ENCODE data around the gene FAM120A.

FAM120A gene

GRCh38 chr9:93590609-93591234 is 139.2 kb downstream of the FAM120A start:
- Mint-ChIP-seq H3K36me3 (no peaks in the 10 kb centered on the region), H3K27ac (peak overlapping the region; percentile 26), H3K4me1 (peaks cover 73% of the 10 kb centered on the region), H3K9me3 (no peaks in the 10 kb centered on the region), H3K4me3 (no peak overlapping the region)
- ATAC-seq (no peak), DNase-seq (ENCODE audit: low spot score in 2 of 2) (no peak)

- Mint-ChIP-seq H3K36me3 (no peaks in the 10 kb centered on the region), H3K27ac (peak overlapping the region; percentile 26), H3K9me3 (no peaks in the 10 kb centered on the region), H3K4me3 (no peak overlapping the region), H3K4me1 (peaks cover 76% of the 10 kb centered on the region)
- no peak for DNase-seq (ENCODE audit: low spot score in 2 of 2)
- no peak for ATAC-seq
These were observed 140.0 kb downstream of the FAM120A start for GRCh38 chr9:93591301-93592007.

DNA sequence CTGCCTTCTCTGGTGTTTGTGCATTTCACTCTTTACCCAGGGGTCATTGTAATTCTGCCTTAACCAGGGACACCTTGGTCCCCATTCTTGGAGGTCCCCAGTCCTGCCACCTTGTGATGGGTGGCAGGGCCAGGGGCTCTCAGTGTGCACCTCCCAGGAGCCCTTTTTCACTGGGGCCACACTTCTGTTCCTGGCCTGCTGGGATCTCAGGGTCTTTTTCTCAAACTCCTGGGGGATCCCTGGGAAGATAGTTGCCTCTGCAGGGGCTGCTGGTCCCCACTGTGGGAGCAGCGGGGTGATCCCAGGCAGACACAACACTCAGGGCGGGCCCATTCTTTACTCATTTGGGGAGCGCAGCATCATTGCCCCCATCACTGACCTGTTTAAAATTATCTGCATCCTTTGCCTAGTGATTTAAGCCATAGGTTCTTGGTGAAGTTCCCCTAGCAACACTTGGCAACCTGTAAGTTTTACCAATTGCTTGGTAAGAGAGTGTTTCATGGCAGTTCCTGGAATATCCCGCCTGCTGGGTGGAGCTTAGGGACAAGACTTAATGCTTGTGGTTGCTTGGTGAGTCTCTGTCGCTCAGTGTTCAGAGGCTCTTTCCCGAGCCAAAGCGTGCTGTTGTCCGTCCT is 140.6 kb downstream of the FAM120A start:
- Mint-ChIP-seq H3K4me3 (no peak overlapping the region), H3K4me1 (peaks cover 72% of the 10 kb centered on the region)

DNA sequence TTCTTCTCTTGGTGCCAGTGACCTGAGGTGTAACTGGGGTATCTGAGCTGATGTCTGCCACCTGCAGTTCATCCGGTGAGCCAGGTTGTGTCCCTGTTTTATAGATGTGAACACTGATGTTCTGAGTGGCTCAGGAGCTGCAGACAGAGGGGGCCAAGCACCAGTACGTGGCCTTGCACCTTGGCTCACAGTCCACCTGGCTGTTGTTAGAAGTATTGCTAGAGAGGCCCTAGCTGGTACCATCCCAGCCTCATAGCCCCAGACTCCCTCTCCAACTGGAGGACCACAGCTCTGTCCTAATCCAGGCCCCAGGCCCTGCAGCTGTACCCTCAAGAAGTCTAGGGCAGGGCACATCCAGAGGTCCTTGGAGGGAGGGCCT is 141.1 kb downstream of the FAM120A start:
- H3K36me3 Mint-ChIP-seq = no peaks in the 10 kb centered on the region
- DNase-seq (ENCODE audit: low spot score in 2 of 2) (no peak), ATAC-seq (no peak)
- H3K4me3 Mint-ChIP-seq = no peak overlapping the region
- H3K9me3 Mint-ChIP-seq = no peaks in the 10 kb centered on the region
- peak overlapping the region; percentile 26 for H3K27ac Mint-ChIP-seq
- H3K4me1 Mint-ChIP-seq = peaks cover 72% of the 10 kb centered on the region

More for the DNA sequence above, 140.6 kb downstream of the FAM120A start:
- Mint-ChIP-seq H3K9me3 (no peaks in the 10 kb centered on the region), H3K36me3 (no peaks in the 10 kb centered on the region), H3K27ac (peak overlapping the region; percentile 26)
- ATAC-seq (no peak), DNase-seq (ENCODE audit: low spot score in 2 of 2) (no peak)

- Mint-ChIP-seq H3K4me1 (peaks cover 72% of the 10 kb centered on the region), H3K36me3 (no peaks in the 10 kb centered on the region)
These were observed 141.7 kb downstream of the FAM120A start for GRCh38 chr9:93593144-93593658.

DNA sequence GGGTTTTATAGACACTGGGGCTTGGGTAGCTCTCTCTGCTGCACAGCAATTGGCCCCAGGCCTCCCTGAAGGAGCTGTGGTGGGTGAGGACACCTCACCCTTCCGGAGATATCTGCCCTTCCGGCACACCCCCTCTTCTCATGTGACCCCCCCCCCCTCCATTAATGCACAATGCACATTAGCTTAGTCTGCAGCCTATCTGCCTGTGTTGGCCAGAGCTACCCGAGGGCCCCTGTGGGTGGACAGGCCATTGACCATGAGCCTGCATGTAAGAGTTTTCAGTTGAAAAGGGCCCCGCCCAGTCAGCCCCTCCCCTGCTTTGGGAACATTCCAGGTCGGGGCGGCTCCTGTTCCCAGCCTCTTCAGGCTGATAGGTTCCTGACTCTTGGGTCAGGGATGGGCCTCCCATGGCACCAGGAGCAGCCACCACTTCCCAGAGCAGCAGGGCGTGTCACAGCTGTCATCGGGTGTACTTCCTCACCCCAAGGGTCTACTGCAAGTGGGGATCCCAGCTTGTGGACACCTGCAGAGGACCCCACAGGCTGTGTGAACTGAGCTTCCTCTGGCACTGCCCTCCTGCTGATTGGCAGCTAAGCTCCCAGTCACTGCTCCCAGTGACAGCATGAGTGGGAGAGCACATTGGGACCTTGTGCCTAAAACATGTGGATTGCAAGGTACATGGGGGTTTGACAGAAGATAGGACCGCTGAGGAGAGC is 142.7 kb downstream of the FAM120A start:
- Mint-ChIP-seq H3K4me1 (peaks cover 74% of the 10 kb centered on the region), H3K9me3 (no peaks in the 10 kb centered on the region), H3K27ac (peak overlapping the region; percentile 40), H3K36me3 (no peaks in the 10 kb centered on the region), H3K4me3 (no peak overlapping the region)
- ATAC-seq (no peak), DNase-seq (ENCODE audit: low spot score in 2 of 2) (no peak)

More at GRCh38 chr9:93593144-93593658, 141.7 kb downstream of the FAM120A start:
- ATAC-seq (no peak), DNase-seq (ENCODE audit: low spot score in 2 of 2) (no peak)
- H3K4me3 Mint-ChIP-seq = no peak overlapping the region
- no peaks in the 10 kb centered on the region for H3K9me3 Mint-ChIP-seq
- H3K27ac Mint-ChIP-seq = peak overlapping the region; percentile 32

- peaks cover 75% of the 10 kb centered on the region for H3K4me1 Mint-ChIP-seq
- ATAC-seq = no peak
- no peaks in the 10 kb centered on the region for H3K36me3 Mint-ChIP-seq
- no peak for DNase-seq (ENCODE audit: low spot score in 2 of 2)
- no peak overlapping the region for H3K4me3 Mint-ChIP-seq
- no peaks in the 10 kb centered on the region for H3K9me3 Mint-ChIP-seq
- H3K27ac Mint-ChIP-seq = no peak overlapping the region
These were observed 144.0 kb downstream of the FAM120A start for GRCh38 chr9:93595461-93595860.

DNA sequence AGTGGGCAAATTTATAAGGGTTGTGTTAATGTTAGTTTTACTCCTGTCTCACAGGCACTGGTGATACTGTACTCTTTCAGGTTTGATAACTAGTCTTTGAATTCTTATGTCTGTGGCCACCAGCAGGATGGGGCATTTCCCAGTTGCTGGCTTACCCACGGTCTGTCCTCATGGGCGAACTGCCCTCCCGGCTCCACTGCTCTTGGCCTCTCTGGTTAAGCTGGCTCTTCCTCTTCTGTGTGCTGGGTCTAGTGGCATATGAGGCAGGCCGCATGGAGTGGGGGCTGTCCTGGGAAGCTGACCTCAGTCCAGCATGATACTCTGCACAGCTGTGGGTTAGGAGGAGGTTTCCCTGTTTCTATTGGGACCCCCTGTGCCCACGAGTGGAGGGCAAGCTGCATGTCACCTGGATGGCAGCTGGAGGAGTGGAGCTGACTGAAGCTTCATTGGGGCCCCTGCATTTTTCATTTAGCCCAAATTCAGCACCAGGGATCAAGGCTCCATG is 144.4 kb downstream of the FAM120A start:
- no peak for ATAC-seq
- H3K9me3 Mint-ChIP-seq = no peaks in the 10 kb centered on the region
- no peak overlapping the region for H3K27ac Mint-ChIP-seq
- no peak for DNase-seq (ENCODE audit: low spot score in 2 of 2)
- no peak overlapping the region for H3K4me3 Mint-ChIP-seq
- H3K36me3 Mint-ChIP-seq = no peaks in the 10 kb centered on the region
- H3K4me1 Mint-ChIP-seq = peaks cover 75% of the 10 kb centered on the region

DNA sequence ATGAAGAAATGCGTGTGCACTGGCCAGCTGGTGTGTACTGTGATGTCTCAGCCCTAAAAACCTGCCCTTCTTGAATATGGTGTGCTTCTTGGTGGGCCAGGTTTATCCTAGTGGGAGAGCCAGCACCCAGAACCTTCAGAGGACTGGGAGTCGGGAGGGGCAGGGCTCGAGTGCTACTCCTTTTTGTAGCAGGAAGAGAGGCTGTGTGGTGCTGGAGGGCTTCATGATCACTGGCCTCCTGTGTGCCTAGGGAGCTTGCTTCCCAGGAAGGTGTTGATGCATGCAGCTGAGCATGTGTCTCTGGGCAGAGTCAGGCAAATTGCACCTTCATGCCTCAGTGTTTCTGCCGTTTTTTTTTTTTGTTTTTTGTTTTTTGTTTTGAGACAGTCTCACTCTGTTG is 144.9 kb downstream of the FAM120A start:
- Mint-ChIP-seq H3K36me3 (no peaks in the 10 kb centered on the region), H3K27ac (no peak overlapping the region), H3K4me3 (no peak overlapping the region), H3K9me3 (no peaks in the 10 kb centered on the region), H3K4me1 (peaks cover 75% of the 10 kb centered on the region)
- DNase-seq (ENCODE audit: low spot score in 2 of 2) (no peak), ATAC-seq (no peak)

GRCh38 chr9:93597142-93597706 is 145.7 kb downstream of the FAM120A start:
- peak overlapping the region; percentile 45 for H3K27ac Mint-ChIP-seq

GRCh38 chr9:93597871-93598646 is 146.6 kb downstream of the FAM120A start:
- Mint-ChIP-seq H3K4me3 (no peak overlapping the region), H3K4me1 (peaks cover 69% of the 10 kb centered on the region), H3K36me3 (no peaks in the 10 kb centered on the region), H3K9me3 (no peaks in the 10 kb centered on the region), H3K27ac (peak overlapping the region; percentile 3)
- no peak for DNase-seq (ENCODE audit: low spot score in 2 of 2)
- ATAC-seq = no peak

More at GRCh38 chr9:93597142-93597706, 145.7 kb downstream of the FAM120A start:
- H3K9me3 Mint-ChIP-seq = no peaks in the 10 kb centered on the region
- H3K36me3 Mint-ChIP-seq = no peaks in the 10 kb centered on the region
- DNase-seq (ENCODE audit: low spot score in 2 of 2) (no peak), ATAC-seq (no peak)
- H3K4me3 Mint-ChIP-seq = no peak overlapping the region
- peaks cover 74% of the 10 kb centered on the region for H3K4me1 Mint-ChIP-seq

- no peak for DNase-seq (ENCODE audit: low spot score in 2 of 2)
- ATAC-seq = no peak
- H3K27ac Mint-ChIP-seq = peak overlapping the region; percentile 3
- H3K9me3 Mint-ChIP-seq = no peaks in the 10 kb centered on the region
- H3K4me3 Mint-ChIP-seq = no peak overlapping the region
- H3K36me3 Mint-ChIP-seq = no peaks in the 10 kb centered on the region
- peaks cover 73% of the 10 kb centered on the region for H3K4me1 Mint-ChIP-seq
These were observed 147.3 kb downstream of the FAM120A start for GRCh38 chr9:93598647-93599241.

- Mint-ChIP-seq H3K27ac (peak overlapping the region; percentile 3), H3K4me1 (peaks cover 68% of the 10 kb centered on the region), H3K36me3 (no peaks in the 10 kb centered on the region), H3K4me3 (no peak overlapping the region), H3K9me3 (no peaks in the 10 kb centered on the region)
- peak; percentile 39 for ATAC-seq
- no peak for DNase-seq (ENCODE audit: low spot score in 2 of 2)
These were observed 148.3 kb downstream of the FAM120A start for GRCh38 chr9:93599571-93600403.

Data from stimulated activated effector memory CD8-positive, alpha-beta T cell treated with anti-CD3 and anti-CD28 coated beads, Interleukin-12 subunit alpha, Interleukin-12 subunit beta, amount 100 ng/mL, for 72 hours (primary cell).